HG02623 (cell line): ENCODE data around the gene FHIT.

Experiments used
- ATAC-seq: cut with Tn5 transposase; IDR thresholded peaks from one replicate; pipeline ENCODE4 v1.9.1; 2021; ENCODE audit warnings: moderate library complexity; ENCODE audit not compliant: unreplicated experiment

The FHIT gene

GRCh38 chr3:60383345-60383744 lies 867.9 kb downstream of the FHIT start:
- ATAC-seq: no peak

- ATAC-seq: no peak
Observed at GRCh38 chr3:60366486-60366885, 884.8 kb downstream of the FHIT start.

- ATAC-seq: no peak
Observed at GRCh38 chr3:60365360-60365759, 885.9 kb downstream of the FHIT start.

DNA sequence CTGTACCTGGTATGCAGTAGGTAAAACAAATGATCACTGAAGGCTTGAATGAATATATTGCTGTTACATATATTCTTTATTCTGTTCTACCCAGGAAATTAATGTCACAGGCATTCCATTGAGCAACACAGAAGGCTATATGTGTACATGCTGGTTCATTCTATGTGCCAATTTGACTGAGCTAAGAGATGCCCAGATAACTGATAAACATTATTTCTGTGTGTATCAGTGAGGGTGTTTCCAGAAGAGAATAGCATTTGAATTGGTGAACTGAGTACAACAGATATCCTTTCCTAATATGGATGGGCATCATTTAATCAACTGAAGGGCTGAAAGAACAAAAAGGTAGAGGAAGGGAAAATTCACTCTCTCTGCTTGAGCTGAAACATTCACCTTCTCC lies 886.8 kb downstream of the FHIT start:
- ATAC-seq: no peak

DNA sequence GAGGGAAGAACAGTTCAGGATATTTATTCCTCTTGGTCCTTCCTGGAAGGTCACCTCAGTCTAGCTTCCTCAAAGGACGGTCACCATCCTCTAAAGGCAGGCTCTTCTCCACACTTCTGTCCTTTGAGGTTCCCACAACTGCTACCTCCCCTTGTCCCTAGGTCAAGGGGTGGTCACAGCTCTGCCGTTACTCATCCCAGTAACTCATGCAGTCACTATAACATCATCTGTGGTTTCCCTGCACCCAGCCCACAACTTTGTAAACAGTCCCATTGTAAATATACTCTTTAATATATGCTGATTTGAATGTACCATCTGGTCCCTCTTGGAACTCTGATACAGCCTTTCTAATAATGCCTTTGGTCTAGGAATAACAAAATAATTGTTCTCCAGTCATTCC lies 887.4 kb downstream of the FHIT start:
- no peak for ATAC-seq

DNA sequence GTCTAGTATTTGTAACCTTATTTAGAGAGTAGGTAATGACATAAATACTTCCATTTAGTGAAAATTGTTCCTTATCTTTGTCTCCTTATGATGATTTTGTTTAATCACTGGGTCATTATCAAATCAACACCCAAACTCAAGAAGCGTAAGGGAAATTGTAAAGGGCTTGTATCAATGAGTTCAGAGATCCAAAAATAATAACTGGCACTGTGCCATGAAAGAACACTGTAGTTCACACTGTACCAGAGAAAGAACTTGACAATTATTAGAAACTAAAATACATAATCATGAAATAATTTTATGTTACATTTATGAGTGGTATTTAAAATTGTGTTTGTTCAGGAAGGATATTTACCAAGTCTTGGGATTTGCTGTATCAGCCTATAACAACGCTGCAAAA lies 895.4 kb downstream of the FHIT start:
- ATAC-seq: no peak

GRCh38 chr3:60351481-60351880 lies 899.8 kb downstream of the FHIT start:
- no peak for ATAC-seq

- ATAC-seq: no peak
Observed at GRCh38 chr3:60344340-60344739, 906.9 kb downstream of the FHIT start.

GRCh38 chr3:60343831-60344230 lies 907.4 kb downstream of the FHIT start:
- ATAC-seq: no peak

DNA sequence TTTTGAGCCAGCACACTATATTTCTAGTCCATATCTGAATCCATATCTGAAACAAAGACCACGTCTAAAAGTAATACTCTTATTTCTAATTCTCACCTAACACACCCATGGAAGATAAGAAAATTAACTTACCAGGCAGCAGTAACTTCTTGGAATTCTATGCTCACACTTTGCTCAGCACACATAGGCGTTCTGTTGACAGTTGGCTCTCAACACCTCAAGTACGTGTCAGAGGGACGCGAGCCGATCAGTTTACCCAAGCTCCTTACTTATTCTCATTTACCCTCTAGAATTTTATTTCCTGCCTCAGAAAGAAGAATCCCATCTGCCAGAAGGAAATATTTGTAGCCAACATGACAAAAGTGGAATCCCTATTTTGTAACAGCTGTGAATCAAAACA lies 911.9 kb downstream of the FHIT start:
- ATAC-seq: no peak

DNA sequence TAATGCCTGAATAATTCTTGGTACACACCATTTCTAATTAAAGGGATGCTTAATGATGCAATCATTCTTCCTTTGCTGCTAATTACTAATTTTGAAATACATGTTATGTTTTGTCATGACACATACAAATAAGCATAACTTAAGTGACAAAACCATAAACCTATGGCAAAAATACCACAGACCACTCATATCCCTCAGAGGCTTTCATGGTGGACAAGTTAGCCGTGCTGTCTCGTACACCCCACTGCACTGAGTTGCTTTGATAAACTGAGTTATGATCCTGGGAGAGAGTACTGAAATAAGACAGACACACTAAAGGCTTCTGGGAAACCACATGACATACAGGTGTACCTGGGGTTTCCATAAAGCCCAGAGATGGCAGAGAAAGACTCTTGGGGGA lies 913.8 kb downstream of the FHIT start:
- ATAC-seq: no peak

DNA sequence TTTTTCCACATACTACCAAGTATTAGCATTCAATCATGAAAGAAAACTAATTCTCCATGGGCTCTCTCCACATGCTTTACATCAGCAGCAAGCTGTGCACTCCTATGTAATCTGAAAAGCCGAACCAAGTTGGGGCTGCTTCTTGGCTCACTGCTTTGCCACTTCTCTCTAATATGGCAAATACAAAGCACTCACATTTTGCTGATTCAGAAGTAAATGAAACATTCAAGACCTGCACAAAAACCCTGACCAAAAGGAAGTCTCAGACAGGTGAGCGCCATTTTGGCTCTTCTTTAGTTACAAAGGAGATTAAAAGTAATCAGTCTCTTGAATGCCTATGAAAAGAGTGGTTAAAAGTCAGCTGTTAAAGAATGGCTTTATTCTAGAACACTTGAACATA lies 915.2 kb downstream of the FHIT start:
- no peak for ATAC-seq

- ATAC-seq: no peak
Observed at GRCh38 chr3:60333710-60334109, 917.5 kb downstream of the FHIT start.

GRCh38 chr3:60330107-60330506 lies 921.1 kb downstream of the FHIT start:
- ATAC-seq: no peak

GRCh38 chr3:60325610-60326170 lies 925.6 kb downstream of the FHIT start:
- no peak for ATAC-seq

DNA sequence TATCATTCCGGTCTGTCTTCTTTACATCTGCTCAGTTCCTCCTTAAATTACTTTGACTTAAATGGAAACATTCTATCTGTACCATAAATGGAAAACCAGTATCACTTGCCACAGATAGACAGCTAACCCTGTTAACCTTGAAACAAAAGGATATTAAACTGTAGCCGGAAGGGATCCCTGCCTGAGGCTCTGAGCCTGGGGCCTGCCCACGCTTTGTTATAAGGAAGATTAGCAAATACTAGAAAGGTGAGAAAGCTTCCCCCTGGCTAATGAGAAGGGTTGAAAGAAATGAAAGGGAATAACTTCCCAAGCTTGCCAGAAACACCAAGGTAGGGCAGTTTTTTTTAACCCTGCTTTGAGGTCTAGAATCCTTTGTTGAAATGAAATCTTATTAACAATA lies 927.6 kb downstream of the FHIT start:
- no peak for ATAC-seq

GRCh38 chr3:60323180-60323579 lies 928.1 kb downstream of the FHIT start:
- ATAC-seq: no peak

GRCh38 chr3:60322298-60322856 lies 928.9 kb downstream of the FHIT start:
- ATAC-seq: no peak

DNA sequence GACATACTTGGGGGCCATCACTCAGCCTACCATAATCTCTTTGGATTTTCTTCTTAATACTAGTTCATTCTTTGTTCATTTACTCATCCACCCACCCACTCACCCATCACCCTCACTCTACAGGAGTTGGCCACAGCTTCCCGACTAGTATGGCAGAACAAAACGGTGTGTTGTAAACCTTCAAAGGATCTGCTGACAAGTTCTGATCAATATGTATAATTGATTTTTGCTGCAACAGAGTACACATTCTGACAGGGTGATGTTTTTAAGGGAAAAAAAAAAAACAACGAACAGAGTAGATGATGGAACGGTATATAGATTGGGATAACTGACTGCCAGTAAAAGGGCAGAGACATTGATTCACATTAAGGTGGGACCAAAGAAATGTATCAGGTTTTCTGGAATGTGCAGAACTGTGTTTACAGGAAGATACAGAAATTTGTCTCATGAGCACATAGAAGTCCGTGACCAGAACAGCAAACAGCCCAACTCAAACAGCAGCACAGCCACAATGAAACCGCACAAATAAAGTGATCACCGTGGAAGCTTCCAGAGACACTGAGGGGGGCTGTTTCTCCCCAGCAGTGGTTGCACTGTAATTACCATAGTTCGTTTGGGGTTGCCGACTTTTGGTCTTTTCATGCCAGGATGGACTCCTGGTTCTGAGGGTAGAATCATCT lies 931.9 kb downstream of the FHIT start:
- ATAC-seq: no peak

- ATAC-seq: no peak
Observed at GRCh38 chr3:60316121-60316797, 935.0 kb downstream of the FHIT start.

- no peak for ATAC-seq
Observed at GRCh38 chr3:60313951-60314461, 937.2 kb downstream of the FHIT start.

- no peak for ATAC-seq
Observed at GRCh38 chr3:60313231-60313798, 937.9 kb downstream of the FHIT start.
